GM23248 (cell line): ENCODE measurements around the gene CENPM. TPM values are rescaled to one million over a fixed set of nuclear protein-coding genes. Genes with fewer than 3 reads are reported as not detected.
A peak's percentile ranks its signal among the peaks of the same experiment; 100 is the strongest.

Experiments used
- DNase-seq: peaks from one replicate; pipeline ENCODE4 v3.0.0-alpha.2; 2015
- H2AFZ ChIP-seq: fragments of 200-600 bp; sonication (generic); 2 replicates; pipeline ENCODE4 v1.6.1; 2016; ENCODE audit warnings: antibody characterized with exemption
- H3F3A ChIP-seq: fragments of 200-600 bp; sonication (generic); 2 replicates; pipeline ENCODE4 v1.6.1; 2016; ENCODE audit warnings: mild to moderate bottlenecking, antibody characterized with exemption, mixed run types; ENCODE audit not compliant: insufficient read depth
- H3K27ac ChIP-seq: fragments of 200-600 bp; sonication (generic); 2 replicates; pipeline ENCODE4 v1.5.1; 2016; ENCODE audit warnings: mild to moderate bottlenecking
- H3K27me3 ChIP-seq: fragments of 200-600 bp; sonication (generic); replicated peaks from 2 replicates; pipeline ENCODE4 v1.6.1; 2016; ENCODE audit warnings: mild to moderate bottlenecking; ENCODE audit not compliant: insufficient read depth
- H3K36me3 ChIP-seq: fragments of 200-600 bp; sonication (generic); 2 replicates; pipeline ENCODE4 v1.6.1; 2016; ENCODE audit warnings: low read depth, mild to moderate bottlenecking
- H3K4me1 ChIP-seq: fragments of 200-600 bp; sonication (generic); 2 replicates; pipeline ENCODE4 v1.6.1; 2016; ENCODE audit warnings: mild to moderate bottlenecking; ENCODE audit not compliant: insufficient read depth
- H3K4me2 ChIP-seq: fragments of 200-600 bp; sonication (generic); one replicate; pipeline ENCODE4 v1.6.1; 2016; ENCODE audit warnings: mild to moderate bottlenecking; ENCODE audit not compliant: unreplicated experiment
- H3K4me3 ChIP-seq: fragments of 200-600 bp; sonication (generic); 2 replicates; pipeline ENCODE4 v1.5.1; 2016; ENCODE audit warnings: mild to moderate bottlenecking
- H3K79me2 ChIP-seq: fragments of 200-600 bp; sonication (generic); 2 replicates; pipeline ENCODE4 v1.6.1; 2016; ENCODE audit warnings: mild to moderate bottlenecking; ENCODE audit not compliant: insufficient read depth
- H3K9ac ChIP-seq: fragments of 200-600 bp; sonication (generic); 2 replicates; pipeline ENCODE4 v1.6.1; 2016; ENCODE audit warnings: mild to moderate bottlenecking
- H3K9me2 ChIP-seq: fragments of 200-600 bp; sonication (generic); 2 replicates; pipeline ENCODE4 v1.6.1; 2016; ENCODE audit warnings: mixed run types, mild to moderate bottlenecking, moderate library complexity; ENCODE audit not compliant: insufficient read depth
- H3K9me3 ChIP-seq: fragments of 200-600 bp; sonication (generic); one replicate; pipeline ENCODE4 v1.6.1; 2017; ENCODE audit warnings: low read depth
- H4K20me1 ChIP-seq: fragments of 200-600 bp; sonication (generic); 2 replicates; pipeline ENCODE4 v1.6.0; 2016; ENCODE audit not compliant: insufficient read depth
- EZH2 ChIP-seq: fragments of 200-600 bp; sonication (generic); IDR thresholded peaks from 2 replicates; pipeline ENCODE4 v1.6.1; 2018; ENCODE audit warnings: antibody characterized with exemption, mild to moderate bottlenecking; ENCODE audit not compliant: insufficient read depth, poor library complexity, severe bottlenecking
- EZH2phosphoT487 ChIP-seq: fragments of 200-600 bp; sonication (generic); IDR thresholded peaks from 2 replicates; pipeline ENCODE4 v1.6.1; 2018; ENCODE audit warnings: antibody characterized with exemption, moderate library complexity, mild to moderate bottlenecking, low read depth; ENCODE audit not compliant: insufficient read depth
- whole genome bisulfite sequencing, 2 experiments: methylation state at CpG; one replicate each; pipeline ENCODE4 v1.1.6; 2015 to 2017; ENCODE audit warnings: low lambda C conversion rate in 2 of 2, low coverage in 1 of 2; ENCODE audit errors: missing lambda C conversion rate in 2 of 2; 5-methylcytosine and 5-hydroxymethylcytosine counted together
- in situ Hi-C: fragments of 300-500 bp; cut with MboI; formaldehyde crosslinking; loops from 2 replicates; pipeline ENCODE4 v1.15.0; 2020
- polyA plus RNA-seq: library from polyadenylated mRNA; unstranded; fragments of >200 nt; fragmentation: Nextera tagmentation; extraction: Ambion mirVana; gene quantifications from 2 replicates; pipeline ENCODE4 v1.2.1, GENCODE V29; 2016
- total RNA-seq: library from RNA; depleted of rRNA; stranded (reverse); fragments of >200 nt; shearing (Covaris generic); gene quantifications from 2 replicates; pipeline ENCODE4 v1.2.3, GENCODE V29; 2014

Gene CENPM
- total and polyA plus RNA-seq, 2 experiments from 2014 or later, result 5.7 to 18.9 TPM

DNA sequence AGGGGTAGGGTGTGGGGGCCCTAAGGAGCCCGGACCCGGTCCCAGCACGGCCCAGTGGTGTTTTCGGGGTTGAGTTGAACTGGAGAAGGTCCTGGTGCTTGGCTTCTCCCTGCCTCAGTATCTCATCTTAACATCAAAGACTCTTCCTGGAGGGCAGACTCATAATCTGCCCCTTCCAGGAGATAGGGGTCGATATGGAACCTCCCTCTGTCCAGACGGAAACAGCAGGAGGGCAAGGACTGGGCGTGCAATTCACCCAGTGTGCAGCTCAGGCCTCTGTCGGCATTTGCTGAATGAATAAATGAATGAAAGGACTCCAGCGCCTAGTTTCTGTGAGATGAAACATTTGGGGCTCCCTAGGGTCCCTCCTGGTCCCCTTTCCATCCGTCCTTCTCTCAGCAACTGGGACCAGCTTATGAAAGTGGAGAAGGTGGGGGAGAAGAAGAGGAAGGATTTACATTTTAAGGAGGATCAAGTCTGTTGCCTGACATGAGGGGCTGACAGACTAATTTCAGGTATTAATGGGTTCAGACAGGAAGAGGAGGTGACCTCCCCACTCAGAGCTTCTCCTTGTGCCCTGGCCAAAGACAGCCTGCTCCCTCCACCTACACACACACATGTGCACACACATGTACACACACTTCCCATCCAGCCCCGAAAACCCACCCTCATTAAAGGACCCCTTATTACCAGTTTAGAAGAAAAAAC, 31.0 kb downstream of the CENPM start:
- Histone ChIP-seq H3K36me3 (no peaks in the 10 kb centered on the region), H3K27ac (no peak overlapping the region), H2AFZ (no peak overlapping the region), H3K27me3 (peaks cover 50% of the 10 kb centered on the region), H4K20me1 (no peaks in the 10 kb centered on the region), H3K4me2 (no peak overlapping the region), H3K9me2 (no peaks in the 10 kb centered on the region), H3K79me2 (no peaks in the 10 kb centered on the region), H3K4me3 (no peak overlapping the region), H3K4me1 (peaks cover 2% of the 10 kb centered on the region), H3K9me3 (no peaks in the 10 kb centered on the region), H3K9ac (no peak overlapping the region), H3F3A (0 out of 2 replicates have a peak, but pooled peaks cover 12% of the 10 kb centered on the region)
- DNase-seq, result no peak
- in situ Hi-C loops, result no loop called here
- TF ChIP-seq EZH2 (no peak), EZH2phosphoT487 (0 out of 2 replicates have a peak, but pooled peaks have one; percentile 35)
- WGBS, 2 experiments, result 37 to 42% methylated on average over 9 to 11 of the region's 11 CpGs

DNA sequence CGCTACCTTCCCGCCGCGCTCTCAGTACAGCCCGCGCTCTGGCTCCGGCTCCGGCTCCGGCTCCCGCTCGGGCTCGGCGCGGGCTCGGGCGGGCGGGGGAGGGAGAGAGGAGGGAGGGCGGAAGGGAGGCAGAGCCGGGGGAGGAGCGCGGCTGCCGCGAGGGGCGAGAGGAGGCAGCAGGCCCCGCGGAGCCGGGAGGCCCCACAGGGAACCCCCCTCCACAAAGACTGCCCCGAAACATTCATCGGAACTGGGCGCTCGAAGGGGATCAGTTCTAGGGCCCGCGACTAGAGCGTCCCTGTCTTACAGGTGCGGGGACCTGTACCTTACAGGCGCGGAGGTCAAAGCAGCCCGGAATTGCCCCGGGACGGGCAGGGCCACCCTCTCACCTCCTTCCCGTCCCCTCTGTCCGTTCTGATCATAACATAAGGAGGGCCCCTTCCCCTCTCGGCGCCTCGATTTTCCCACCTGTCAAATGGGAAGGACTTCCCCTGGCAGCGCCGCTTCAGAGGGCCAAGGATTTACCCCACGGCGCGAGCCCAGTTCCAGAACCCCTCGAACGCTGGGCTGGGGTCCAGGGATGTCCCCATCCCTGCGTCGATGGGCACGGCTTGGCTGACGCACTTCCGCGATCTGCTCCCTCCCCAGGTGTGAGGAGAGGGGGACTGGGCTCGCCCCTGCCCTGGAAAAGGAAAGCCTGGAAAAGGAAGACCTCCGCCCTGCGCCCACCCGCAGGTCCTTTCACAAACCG, 31.7 kb downstream of the CENPM start, which contains the start of gene SHISA8:
Gene SHISA8 (minus strand): TSS at position 40 of the 751 bp plus-strand sequence. CDS start 407 bp downstream, outside the sequence.
- Histone ChIP-seq H3K9me3 (no peaks in the 10 kb centered on the region), H4K20me1 (no peaks in the 10 kb centered on the region), H3K9me2 (no peaks in the 10 kb centered on the region), H3K4me3 (peak within 1 kb of the TSS; percentile 37; the same call in 1 of the 2 replicates), H3K4me1 (peaks cover 5% of the 10 kb centered on the region), H3K36me3 (no peaks in the 10 kb centered on the region), H2AFZ (no peak within 1 kb of the TSS), H3K79me2 (no peaks in the 10 kb centered on the region), H3K4me2 (peak within 1 kb of the TSS; percentile 37), H3K27ac (no peak within 1 kb of the TSS), H3K27me3 (peaks cover 57% of the 10 kb centered on the region), H3K9ac (no peak within 1 kb of the TSS), H3F3A (0 out of 2 replicates have a peak, but pooled peaks cover 12% of the 10 kb centered on the region)
- WGBS, 2 experiments, result 4 to 6% methylated on average over 34 to 61 of the region's 63 CpGs
- in situ Hi-C loops, result no loop called here
- peak; percentile 71 for DNase-seq
- TF ChIP-seq EZH2phosphoT487, result no peak
- peak; percentile 64 for TF ChIP-seq EZH2

DNA sequence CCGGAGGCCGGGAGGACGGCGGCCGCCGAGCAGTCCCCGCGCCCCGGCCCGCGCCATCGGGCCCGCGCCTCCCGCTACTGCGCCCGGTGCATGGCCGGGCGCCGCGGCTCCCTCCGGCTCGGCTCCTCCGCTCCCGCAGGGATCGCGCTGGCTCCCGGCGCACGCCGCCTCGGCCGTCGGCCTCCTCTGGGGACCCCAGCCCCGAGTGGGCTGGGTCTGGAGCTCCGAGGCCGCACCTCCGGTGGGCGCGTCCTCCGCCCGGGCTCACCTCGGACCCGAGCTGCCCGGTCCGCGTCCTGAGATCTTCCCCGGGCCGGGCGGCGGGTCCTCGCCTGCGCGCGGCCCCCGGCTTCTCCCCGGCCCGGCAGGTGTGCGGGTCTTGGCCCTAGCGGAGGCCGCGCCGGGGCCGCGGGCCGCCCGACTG, 32.3 kb downstream of the CENPM start:
- no peaks in the 10 kb centered on the region for H3K79me2 ChIP-seq
- 0 out of 2 replicates have a peak, but pooled peaks cover 12% of the 10 kb centered on the region for H3F3A ChIP-seq
- no peak; the same call in 1 of the 2 replicates for TF ChIP-seq EZH2phosphoT487
- H3K27ac ChIP-seq, result no peak overlapping the region
- H2AFZ ChIP-seq, result no peak overlapping the region
- in situ Hi-C loops, result no loop called here
- H3K36me3 ChIP-seq, result no peaks in the 10 kb centered on the region
- H3K9me3 ChIP-seq, result no peaks in the 10 kb centered on the region
- peaks cover 57% of the 10 kb centered on the region for H3K27me3 ChIP-seq
- H3K9me2 ChIP-seq, result no peaks in the 10 kb centered on the region
- H3K4me3 ChIP-seq, result peak overlapping the region; percentile 37; the same call in 1 of the 2 replicates
- peaks cover 5% of the 10 kb centered on the region for H3K4me1 ChIP-seq
- 1 to 3% methylated on average over 33 to 39 of the region's 67 CpGs for WGBS, 2 experiments
- no peaks in the 10 kb centered on the region for H4K20me1 ChIP-seq
- H3K4me2 ChIP-seq, result peak overlapping the region; percentile 37
- no peak for DNase-seq
- H3K9ac ChIP-seq, result no peak overlapping the region

DNA sequence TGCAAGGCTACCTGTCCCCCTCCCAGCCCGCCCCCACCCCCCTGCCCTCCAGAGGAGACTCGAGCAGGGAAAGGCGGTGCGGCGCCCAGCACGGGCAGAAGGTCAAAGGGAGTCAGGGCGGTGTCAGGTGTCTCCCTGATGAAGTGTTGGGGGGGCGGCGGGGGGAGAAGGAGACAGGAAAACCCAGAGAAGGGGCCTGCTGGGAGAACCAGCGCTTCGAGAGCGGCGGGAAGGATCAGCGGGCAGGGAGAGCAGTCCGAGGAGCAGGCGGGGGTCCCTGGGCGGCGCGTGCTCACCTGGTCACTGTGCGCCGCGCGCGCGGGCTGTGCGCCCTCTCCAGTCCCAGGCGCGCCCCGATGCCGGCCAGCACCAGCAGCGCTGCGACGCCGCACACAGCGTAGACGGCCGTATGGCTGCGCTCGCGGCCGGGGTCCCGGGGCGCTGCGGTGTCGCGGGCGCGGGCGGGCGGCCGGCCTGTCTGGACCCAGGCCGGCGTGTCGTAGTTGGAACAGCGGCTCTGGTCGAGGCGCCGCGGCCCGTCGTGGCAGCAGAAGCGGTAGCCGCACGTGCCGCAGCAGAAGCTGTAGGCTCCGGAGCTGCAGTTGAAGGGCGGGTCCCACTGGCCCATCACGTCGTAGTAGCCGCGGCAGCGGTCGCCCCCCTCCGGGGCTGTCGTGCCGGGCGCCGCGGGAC, 33.0 kb downstream of the CENPM start:
- 4 to 8% methylated on average over 34 to 68 of the region's 79 CpGs for WGBS, 2 experiments
- Histone ChIP-seq H3K4me2 (no peak overlapping the region), H2AFZ (no peak overlapping the region), H3K36me3 (no peaks in the 10 kb centered on the region), H3K27me3 (peaks cover 57% of the 10 kb centered on the region), H3K79me2 (no peaks in the 10 kb centered on the region), H3K9me3 (no peaks in the 10 kb centered on the region), H3K4me1 (peaks cover 5% of the 10 kb centered on the region), H3K9ac (no peak overlapping the region), H3K9me2 (no peaks in the 10 kb centered on the region), H4K20me1 (no peaks in the 10 kb centered on the region), H3K4me3 (no peak overlapping the region), H3F3A (0 out of 2 replicates have a peak, but pooled peaks cover 12% of the 10 kb centered on the region), H3K27ac (no peak overlapping the region)
- TF ChIP-seq EZH2phosphoT487 (no peak), EZH2 (peak; percentile 8)
- DNase-seq, result peak; percentile 18
- in situ Hi-C loops, result no loop called here
